ENCODE results near the gene ABCA8. TPM values are rescaled to one million over a fixed set of nuclear protein-coding genes. Genes with fewer than 3 reads are reported as not detected.

The ABCA8 gene
- total and polyA plus RNA-seq, 10 of the 15 experiments (the other 5 are each of a cell fraction or from before 2014, with no cell fraction given): 0.05 to 0.15 TPM; not detected in 8

DNA sequence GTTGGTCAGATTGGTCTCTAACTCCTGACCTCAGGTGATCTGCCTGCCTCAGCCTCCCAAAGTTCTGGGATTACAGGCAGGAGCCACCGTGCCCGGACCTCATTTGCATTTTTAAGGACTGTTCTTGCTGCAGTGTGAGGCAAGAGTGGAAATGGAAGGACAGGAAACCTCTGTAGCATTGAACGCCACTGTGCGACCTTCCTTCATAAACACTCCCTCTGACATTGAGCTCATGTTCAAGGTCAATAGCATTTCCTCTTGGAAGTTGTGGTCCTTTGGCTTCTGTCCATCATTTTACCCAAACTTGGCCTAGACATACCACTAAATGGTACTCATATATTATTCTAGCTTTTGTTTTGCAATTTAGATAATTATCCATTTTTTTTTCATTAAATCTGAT lies 32.8 kb upstream of the ABCA8 start:
- Histone ChIP-seq H3K4me3 (no peak overlapping the region), H3K79me2 (ENCODE audit: control insufficient read depth, insufficient read depth, low read length) (no peaks in the 10 kb centered on the region), H4K20me1 (ENCODE audit: control insufficient read depth, insufficient read depth) (no peaks in the 10 kb centered on the region), H3K9ac (ENCODE audit: control insufficient read depth, insufficient read depth, low read length) (no peak overlapping the region), H3K4me2 (ENCODE audit: control insufficient read depth, insufficient read depth) (no peak overlapping the region), H3K4me1 (ENCODE audit: control insufficient read depth, insufficient read depth, low read length) (no peaks in the 10 kb centered on the region), H2AFZ (ENCODE audit: control insufficient read depth, low read depth, low read length) (no peak overlapping the region), H3K9me3 (replicated peaks; ENCODE audit: control insufficient read depth, insufficient read depth, low read length) (no peaks in the 10 kb centered on the region), H3K27me3 (replicated peaks in 1 of 2; ENCODE audit: control insufficient read depth in 2 of 2, insufficient read depth in 2 of 2, low read length in 1 of 2) (no peaks in the 10 kb centered on the region), H3K36me3 (ENCODE audit: control insufficient read depth in 2 of 2, insufficient read depth in 2 of 2, low read length in 1 of 2) (no peaks in the 10 kb centered on the region), H3K27ac (ENCODE audit: control insufficient read depth, insufficient read depth) (no peak overlapping the region)
- no peak for TF ChIP-seq SREBF1 (IDR thresholded peaks at IDR 0.05; ENCODE audit: low read length)
- no peak for TF ChIP-seq EP300 (IDR thresholded peaks at IDR 0.05; ENCODE audit: borderline replicate concordance in 1 of 2, control insufficient read depth in 1 of 2, low read depth in 2 of 2, low read length in 2 of 2)
- TF ChIP-seq, protein P1, sequence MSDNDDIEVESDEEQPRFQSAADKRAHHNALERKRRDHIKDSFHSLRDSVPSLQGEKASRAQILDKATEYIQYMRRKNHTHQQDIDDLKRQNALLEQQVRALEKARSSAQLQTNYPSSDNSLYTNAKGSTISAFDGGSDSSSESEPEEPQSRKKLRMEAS (IDR thresholded peaks at IDR 0.05; ENCODE audit: low read depth, low read length): no peak
- TF ChIP-seq, protein P2, sequence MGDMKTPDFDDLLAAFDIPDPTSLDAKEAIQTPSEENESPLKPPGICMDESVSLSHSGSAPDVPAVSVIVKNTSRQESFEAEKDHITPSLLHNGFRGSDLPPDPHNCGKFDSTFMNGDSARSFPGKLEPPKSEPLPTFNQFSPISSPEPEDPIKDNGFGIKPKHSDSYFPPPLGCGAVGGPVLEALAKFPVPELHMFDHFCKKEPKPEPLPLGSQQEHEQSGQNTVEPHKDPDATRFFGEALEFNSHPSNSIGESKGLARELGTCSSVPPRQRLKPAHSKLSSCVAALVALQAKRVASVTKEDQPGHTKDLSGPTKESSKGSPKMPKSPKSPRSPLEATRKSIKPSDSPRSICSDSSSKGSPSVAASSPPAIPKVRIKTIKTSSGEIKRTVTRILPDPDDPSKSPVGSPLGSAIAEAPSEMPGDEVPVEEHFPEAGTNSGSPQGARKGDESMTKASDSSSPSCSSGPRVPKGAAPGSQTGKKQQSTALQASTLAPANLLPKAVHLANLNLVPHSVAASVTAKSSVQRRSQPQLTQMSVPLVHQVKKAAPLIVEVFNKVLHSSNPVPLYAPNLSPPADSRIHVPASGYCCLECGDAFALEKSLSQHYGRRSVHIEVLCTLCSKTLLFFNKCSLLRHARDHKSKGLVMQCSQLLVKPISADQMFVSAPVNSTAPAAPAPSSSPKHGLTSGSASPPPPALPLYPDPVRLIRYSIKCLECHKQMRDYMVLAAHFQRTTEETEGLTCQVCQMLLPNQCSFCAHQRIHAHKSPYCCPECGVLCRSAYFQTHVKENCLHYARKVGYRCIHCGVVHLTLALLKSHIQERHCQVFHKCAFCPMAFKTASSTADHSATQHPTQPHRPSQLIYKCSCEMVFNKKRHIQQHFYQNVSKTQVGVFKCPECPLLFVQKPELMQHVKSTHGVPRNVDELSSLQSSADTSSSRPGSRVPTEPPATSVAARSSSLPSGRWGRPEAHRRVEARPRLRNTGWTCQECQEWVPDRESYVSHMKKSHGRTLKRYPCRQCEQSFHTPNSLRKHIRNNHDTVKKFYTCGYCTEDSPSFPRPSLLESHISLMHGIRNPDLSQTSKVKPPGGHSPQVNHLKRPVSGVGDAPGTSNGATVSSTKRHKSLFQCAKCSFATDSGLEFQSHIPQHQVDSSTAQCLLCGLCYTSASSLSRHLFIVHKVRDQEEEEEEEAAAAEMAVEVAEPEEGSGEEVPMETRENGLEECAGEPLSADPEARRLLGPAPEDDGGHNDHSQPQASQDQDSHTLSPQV (IDR thresholded peaks at IDR 0.05): no peak
- TF ChIP-seq, protein P3, sequence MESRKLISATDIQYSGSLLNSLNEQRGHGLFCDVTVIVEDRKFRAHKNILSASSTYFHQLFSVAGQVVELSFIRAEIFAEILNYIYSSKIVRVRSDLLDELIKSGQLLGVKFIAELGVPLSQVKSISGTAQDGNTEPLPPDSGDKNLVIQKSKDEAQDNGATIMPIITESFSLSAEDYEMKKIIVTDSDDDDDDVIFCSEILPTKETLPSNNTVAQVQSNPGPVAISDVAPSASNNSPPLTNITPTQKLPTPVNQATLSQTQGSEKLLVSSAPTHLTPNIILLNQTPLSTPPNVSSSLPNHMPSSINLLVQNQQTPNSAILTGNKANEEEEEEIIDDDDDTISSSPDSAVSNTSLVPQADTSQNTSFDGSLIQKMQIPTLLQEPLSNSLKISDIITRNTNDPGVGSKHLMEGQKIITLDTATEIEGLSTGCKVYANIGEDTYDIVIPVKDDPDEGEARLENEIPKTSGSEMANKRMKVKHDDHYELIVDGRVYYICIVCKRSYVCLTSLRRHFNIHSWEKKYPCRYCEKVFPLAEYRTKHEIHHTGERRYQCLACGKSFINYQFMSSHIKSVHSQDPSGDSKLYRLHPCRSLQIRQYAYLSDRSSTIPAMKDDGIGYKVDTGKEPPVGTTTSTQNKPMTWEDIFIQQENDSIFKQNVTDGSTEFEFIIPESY (IDR thresholded peaks at IDR 0.05): no peak
- TF ChIP-seq CBX3 (IDR thresholded peaks at IDR 0.05; ENCODE audit: borderline replicate concordance, low read depth): no peak
- no peak for TF ChIP-seq ZBED1 (IDR thresholded peaks at IDR 0.05; ENCODE audit: borderline replicate concordance)
- TF ChIP-seq SUZ12 (IDR thresholded peaks at IDR 0.05; ENCODE audit: unreplicated experiment): no peak
- TF ChIP-seq IKZF2 (IDR thresholded peaks at IDR 0.05): no peak
- ChIA-PET CTCF (interaction anchor here (1.0 to 1.1 kb wide), 2 partner anchors 9 to 22 kb away, joined by 3 to 4 read pairs; no protein-coding TSS in a partner anchor), RAD21 (ENCODE audit: unreplicated experiment) (no interaction called here), POLR2A (interaction anchor here (0.7 kb wide), 1 partner anchor 50 kb away, joined by 3 read pairs; no protein-coding TSS in a partner anchor), SMC1A (ENCODE audit: uncharacterized antibody, unreplicated experiment) (no interaction called here)
- BruUV-seq (replicated peaks): no TSS peak
- 71% methylated on average over 4 of the region's 4 CpGs for WGBS (ENCODE audit: insufficient coverage, insufficient replicate concordance, low lambda C conversion rate, missing lambda C conversion rate)
- FAIRE-seq: no peak
- DNase-seq (ENCODE audit: low read depth, low spot score): no peak
- in situ Hi-C loops (cut with MboI): no loop called here
- intact Hi-C loops (cut with micrococcal nuclease; ENCODE audit: unreplicated experiment): no loop called here
- ATAC-seq: no peak

Measured in GM12878 (cell line).